Cardiac fibroblast (primary cell): ENCODE data around the gene ABR.
A peak's percentile ranks its signal among the peaks of the same experiment; 100 is the strongest.

Experiments
- DNase-seq, 2 donors: peaks; one replicate each; pipeline versions ENCODE4 v3.0.0 to v3.0.0-alpha.2; 2010; ENCODE audit warnings: low read depth in 2 of 2
- H3K4me3 ChIP-seq, 2 donors: replicated peaks in 1 of 2; 1 replicate in 1 of 2; 2 replicates in 1 of 2; pipeline ENCODE4 v1.5.1; 2011; ENCODE audit warnings: low read depth in 2 of 2, low read length in 2 of 2, mild to moderate bottlenecking in 2 of 2, moderate library complexity in 1 of 2
- TF ChIP-seq, protein P1 (sequence below): IDR thresholded peaks from one replicate; pipeline ENCODE4 v1.5.1; 2011; ENCODE audit warnings: low read depth, mild to moderate bottlenecking, low read length, inconsistent platforms

ABR gene

DNA sequence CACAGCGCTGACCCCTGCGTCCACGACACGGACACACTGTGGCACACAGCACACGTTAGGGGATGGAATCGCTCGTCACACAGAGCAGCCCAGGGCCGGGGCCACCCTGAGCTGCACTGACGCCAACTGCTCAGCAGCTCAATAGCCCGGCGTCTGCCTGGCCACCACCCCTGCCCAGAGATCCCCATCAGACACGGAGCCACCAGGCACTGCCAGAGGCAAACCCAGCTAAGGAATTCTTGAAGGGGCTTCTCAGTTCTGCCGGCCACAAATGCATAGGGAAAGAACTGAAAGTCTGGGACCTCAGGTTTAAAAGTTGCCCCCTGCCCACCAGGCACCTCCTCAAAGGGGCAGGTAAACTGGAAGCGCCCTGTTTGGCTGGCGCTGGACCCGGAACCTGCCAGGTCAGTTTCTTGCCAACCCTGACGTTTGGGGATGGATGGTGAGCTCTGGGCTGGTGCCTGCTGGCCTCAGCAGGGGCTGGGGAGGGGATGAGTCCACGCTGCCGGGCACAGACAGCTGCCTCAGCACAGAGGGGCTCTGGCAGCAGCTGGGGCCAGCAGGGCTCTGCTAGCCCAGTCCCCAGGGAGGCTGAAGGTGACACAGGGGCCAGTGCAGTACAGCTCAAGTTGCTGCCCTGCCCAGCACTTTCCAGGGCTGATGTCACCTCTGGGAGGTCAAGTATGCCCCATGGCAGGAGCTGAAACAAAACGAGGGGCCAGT, 149.7 kb downstream of the ABR start:
- H3K4me3 ChIP-seq, result no peak overlapping the region
- TF ChIP-seq, protein P1, sequence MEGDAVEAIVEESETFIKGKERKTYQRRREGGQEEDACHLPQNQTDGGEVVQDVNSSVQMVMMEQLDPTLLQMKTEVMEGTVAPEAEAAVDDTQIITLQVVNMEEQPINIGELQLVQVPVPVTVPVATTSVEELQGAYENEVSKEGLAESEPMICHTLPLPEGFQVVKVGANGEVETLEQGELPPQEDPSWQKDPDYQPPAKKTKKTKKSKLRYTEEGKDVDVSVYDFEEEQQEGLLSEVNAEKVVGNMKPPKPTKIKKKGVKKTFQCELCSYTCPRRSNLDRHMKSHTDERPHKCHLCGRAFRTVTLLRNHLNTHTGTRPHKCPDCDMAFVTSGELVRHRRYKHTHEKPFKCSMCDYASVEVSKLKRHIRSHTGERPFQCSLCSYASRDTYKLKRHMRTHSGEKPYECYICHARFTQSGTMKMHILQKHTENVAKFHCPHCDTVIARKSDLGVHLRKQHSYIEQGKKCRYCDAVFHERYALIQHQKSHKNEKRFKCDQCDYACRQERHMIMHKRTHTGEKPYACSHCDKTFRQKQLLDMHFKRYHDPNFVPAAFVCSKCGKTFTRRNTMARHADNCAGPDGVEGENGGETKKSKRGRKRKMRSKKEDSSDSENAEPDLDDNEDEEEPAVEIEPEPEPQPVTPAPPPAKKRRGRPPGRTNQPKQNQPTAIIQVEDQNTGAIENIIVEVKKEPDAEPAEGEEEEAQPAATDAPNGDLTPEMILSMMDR, result no peak

DNA sequence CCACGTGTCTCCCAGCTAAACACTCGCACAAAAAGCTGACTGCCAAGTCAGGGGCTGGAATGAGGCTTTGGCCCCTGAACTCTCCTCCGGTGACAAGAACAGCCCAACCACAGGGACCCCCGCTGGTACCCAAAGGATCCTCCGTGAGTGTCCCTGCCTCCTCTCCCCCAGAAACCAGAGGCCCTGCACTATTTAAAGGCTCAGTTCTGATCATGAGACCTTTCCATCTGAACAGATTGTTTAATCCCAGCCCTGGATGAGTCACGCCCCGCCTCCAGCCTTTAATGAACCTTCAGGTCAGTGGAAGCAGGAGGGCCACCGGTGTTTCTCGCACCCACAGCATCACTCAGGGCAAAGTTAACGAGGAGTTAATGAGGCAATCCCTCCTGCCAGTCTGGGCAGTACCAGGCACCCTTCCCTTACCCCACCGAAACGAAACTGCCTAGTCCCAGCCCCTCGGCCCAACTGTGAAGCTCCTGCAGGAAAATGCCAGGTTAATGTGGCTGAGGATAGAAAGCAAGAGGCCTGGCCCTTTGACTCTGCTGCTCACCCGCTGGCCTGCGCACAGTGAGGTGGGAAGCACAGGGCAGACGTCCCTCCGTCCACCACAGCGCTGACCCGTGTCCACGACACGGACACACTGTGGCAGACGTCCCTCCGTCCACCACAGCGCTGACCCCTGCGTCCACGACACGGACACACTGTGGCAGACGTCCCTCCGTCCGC, 150.4 kb downstream of the ABR start:
- no peak overlapping the region for H3K4me3 ChIP-seq
- TF ChIP-seq, protein P1, result no peak
- DNase-seq, result peak; percentile 29 to 54

More for the DNA sequence above, 149.7 kb downstream of the ABR start:
- no peak for DNase-seq

DNA sequence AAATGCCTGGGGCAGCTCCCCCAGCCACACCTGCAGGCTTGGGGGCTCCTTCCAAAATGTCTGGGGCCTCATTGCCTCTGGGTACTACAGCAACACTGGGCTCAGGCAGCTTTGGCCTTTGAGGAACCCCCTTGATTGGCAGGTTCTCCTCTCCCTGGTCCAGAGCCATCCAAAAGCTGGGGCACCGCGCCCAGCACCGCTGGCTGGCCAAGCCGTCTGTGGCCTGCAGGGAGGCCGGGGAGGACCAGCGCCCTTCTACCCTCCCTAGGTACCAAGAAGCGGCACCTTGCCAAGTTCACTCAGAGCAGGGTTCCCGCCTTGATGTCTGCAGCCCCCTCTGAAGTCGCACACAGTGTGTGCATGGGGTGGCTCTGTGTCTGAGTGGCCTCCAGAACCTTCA, 152.7 kb downstream of the ABR start:
- H3K4me3 ChIP-seq, result no peak overlapping the region
- DNase-seq, result no peak
- TF ChIP-seq, protein P1, result no peak

DNA sequence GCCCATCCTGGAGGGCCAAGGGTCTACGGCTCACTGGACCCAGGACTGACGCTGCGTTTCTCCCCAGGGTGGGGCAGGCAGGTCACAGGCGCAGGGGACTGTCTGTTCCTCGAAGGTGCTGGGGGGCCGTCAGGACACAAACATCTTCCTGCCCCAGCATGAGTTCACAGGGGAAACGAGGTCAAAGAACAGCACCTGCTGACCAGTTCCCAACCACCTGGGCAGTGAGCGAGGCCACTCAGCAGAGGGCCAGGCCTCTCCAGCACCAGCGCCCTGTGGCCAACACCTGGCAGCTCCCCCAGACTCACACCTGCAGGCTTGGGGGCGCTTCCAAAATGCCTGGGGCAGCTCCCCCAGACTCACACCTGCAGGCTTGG, 153.2 kb downstream of the ABR start:
- DNase-seq, result no peak
- H3K4me3 ChIP-seq, result no peak overlapping the region
- TF ChIP-seq, protein P1, result no peak

DNA sequence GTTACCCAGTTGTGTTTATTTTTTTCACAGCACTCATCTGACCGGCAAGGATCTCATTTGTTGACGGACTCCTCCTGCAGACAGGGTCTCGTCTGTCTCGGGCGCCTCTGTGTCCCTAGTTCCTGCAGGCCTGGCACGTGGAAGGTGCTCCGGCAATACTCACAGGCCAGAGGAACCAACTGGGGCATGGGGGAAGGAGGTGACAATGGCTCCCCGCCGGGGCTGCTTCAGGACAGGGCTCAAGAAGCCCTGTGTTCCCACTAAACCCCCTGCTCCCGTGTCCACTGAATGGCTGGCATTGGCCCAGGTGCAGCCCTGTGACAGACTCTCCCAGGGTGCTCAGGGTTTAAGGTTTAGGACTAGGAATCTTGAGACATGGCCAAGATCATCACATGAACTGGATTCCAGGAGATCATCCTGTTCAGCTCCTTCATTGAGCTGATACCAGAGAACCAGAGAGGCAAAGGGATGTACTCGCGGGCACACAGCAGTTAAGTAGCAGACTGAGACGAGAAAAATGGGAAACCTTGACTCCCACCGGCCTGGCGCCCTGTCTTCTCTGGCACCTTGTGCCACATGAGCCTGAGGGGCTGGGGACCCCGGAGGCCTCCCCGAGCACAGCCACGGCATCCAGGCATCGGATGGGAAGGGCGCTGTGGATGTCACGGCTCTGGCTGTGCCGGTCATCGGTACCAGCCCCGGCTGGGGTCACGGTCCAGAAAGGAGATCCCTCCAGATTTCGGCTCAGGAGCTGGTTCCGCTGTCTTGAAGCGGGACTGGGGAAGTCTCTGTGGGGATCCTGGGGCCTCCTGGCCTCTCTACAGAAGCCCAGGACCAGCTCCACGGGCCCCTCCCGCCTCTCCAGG, 153.8 kb downstream of the ABR start:
- no peak for DNase-seq
- TF ChIP-seq, protein P1, result no peak
- no peak overlapping the region for H3K4me3 ChIP-seq

DNA sequence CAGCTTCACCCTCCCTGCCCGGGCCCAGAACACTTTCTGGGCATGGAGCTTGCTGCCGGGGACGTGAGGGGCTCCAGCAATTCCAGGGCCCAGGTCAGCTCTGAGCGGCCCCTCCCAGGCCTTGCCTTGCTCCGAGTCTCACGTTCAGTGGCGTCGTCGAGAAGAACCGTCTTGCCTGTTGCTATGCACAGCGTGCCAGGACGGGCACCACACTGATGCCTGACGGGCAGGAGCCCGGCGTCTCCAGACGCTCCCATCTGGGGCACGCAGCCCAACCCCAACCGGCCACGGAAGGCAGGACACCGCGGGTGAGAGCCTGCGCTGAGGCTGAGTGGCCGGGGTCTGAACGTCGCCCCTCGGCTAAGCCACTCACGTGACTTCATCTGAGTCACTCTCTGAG, 155.7 kb downstream of the ABR start:
- TF ChIP-seq, protein P1, result no peak
- DNase-seq, result no peak
- no peak overlapping the region for H3K4me3 ChIP-seq
